GM18508 (cell line): ENCODE measurements around the gene ACAT2.
"Not testable (repeated sequence)": the region's sequence is repeated elsewhere in the genome, so short reads cannot be mapped to it uniquely, and the experiment has no call there.

ENCODE experiments used
- ATAC-seq: cut with Tn5 transposase; IDR thresholded peaks from one replicate; pipeline ENCODE4 v1.9.1; 2021; ENCODE audit warnings: moderate number of reproducible peaks; ENCODE audit not compliant: insufficient read depth, unreplicated experiment

Gene ACAT2

DNA sequence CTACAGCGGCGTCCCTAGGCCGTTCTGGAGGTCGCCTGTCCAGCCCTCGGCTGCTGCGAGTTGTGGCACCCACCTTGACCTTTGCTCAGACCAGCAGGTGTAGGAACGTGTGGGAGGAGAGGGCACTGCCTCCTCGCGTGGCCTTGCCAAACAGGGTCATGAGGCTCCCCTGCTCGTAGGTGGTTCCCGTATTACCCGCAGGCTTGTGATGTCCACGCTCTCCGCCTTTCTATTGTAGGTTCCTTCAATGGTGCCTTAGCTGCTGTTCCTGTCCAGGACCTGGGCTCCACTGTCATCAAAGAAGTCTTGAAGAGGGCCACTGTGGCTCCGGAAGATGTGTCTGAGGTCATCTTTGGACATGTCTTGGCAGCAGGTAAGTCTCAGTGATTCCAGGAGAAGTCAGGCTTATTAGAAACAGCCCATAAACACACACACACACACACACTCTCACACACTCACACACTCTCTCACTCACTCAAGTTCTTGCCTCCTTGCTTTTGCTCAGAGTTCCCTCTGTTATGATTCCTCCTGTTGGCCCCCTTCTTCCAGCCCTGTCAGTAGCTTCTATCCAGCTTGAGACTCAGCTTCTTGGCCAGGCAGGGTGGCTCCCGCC lies 942 bp downstream of the ACAT2 start:
- ATAC-seq: no peak

DNA sequence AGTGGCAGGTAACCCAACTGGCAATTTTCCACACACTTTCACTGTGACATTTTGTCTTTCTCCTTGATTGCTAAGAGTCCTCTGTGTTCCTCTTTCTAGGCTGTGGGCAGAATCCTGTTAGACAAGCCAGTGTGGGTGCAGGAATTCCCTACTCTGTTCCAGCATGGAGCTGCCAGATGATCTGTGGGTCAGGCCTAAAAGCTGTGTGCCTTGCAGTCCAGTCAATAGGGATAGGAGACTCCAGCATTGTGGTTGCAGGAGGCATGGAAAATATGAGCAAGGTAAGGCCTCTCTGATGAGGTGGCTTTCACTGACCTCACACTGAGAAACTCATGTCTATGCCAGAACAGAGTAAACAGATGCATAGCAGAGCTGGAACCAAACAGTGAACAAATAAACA lies 5.1 kb downstream of the ACAT2 start:
- ATAC-seq: no peak

DNA sequence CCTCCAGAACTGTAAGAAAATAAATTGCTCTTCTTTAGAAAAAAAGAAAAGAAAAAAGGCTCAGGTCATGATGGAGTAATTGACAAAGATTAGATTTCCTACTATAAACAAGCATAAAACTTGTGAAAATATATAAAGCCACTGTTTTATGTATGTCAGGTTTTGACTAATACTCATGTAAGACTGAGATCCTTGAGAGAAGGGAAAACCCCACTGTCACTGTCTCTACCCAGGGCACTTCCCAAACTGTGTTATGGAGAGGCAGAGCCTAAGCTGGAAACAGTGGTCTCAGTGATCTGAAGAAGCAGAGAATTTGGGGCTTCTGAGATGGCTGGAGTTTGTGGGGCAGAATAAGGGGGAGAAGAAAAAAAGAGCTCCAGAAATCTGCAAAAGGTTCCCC lies 7.6 kb downstream of the ACAT2 start:
- ATAC-seq: no peak

DNA sequence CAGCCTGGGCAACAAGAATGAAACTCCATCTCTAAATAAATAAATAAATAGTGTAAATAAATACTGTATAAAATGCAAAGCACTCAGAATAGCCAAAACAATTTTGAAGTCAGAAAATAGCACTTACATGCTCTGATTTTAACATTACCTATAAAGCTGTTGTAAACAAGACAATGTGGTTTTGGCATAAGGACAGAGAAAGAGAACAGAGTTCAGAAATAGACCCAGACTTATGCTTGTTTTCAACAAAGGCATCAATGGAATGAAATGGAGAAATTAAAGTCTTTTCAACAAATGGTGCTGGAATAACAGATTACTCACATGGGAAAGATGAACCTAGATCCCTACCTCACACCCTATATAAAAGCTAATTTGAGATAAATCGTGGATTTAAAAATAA lies 10.4 kb downstream of the ACAT2 start:
- ATAC-seq: no peak

DNA sequence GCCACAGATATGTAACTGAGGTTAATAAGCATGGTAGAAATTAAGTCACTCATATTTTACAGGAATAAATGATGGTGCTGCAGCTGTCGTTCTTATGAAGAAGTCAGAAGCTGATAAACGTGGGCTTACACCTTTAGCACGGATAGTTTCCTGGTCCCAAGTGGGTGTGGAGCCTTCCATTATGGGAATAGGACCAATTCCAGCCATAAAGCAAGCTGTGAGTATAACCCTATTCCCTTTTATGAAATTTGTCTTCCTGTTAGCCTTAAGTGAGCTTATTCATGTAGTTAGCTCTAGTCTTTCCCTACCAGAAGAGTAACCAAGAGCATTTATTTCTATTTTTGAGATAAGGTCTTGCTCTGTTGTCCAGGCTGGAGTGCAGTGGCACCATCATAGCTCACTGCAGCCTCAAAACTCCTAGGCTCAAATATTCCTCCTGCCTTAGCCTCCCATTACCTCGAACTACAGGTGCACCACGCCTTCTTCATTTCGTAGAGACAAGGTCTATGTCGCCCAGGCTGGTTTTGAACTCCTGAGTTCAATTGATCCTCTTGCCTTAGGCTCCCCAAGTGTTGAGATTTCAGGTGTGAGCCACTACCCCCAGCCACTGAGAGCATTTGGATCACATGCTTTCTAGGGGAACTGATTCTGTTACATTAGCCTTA lies 15.5 kb downstream of the ACAT2 start:
- no peak for ATAC-seq

DNA sequence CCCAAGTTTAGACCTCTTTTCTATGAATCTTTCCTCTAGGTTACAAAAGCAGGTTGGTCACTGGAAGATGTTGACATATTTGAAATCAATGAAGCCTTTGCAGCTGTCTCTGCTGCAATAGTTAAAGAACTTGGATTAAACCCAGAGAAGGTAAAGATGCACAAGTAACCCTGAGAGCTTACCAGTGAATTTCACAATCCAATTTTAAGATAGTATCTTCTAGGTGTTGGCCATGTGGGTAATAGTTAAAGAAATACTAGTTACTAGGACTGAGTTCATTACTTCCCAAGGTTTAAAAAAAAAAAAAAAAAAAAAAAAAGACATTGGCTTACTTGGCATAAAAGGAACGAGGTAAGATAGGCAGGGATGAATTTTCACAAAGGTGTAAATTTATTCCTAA lies 16.3 kb downstream of the ACAT2 start:
- no peak for ATAC-seq

DNA sequence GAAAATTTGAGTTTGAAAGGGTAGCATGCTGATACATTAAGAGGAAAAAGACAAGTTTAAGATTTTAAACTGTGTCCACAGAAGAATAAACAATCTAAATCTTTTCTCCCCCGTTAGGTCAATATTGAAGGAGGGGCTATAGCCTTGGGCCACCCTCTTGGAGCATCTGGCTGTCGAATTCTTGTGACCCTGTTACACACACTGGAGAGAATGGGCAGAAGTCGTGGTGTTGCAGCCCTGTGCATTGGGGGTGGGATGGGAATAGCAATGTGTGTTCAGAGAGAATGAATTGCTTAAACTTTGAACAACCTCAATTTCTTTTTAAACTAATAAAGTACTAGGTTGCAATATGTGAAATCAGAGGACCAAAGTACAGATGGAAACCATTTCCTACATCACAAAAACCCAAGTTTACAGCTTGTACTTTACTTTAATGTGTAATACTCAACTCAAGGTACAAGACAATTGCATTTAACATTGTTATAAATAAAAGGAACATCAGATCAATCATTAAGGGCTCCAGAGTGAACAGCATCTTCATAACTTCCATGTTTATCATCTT lies 16.8 kb downstream of the ACAT2 start:
- ATAC-seq: no peak

DNA sequence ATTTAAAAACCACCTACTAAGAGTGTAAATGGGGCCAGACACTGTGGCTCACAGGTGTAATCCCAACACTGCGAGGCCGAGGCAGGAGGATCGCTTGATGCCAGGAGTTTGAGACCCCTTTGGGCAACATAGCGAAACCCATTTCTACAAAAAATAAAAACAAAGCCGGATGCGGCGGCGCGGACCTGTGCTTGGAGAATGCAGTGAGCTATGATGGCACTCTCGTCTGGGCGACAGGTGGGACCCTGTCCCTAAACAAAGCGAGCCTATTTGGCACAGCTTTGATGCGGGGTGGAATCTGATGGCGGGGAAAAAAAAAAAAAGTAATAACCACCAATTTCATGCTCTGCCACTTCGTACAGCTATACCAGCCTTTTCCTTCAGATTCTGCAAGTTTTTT lies 26.4 kb downstream of the ACAT2 start:
- no peak for ATAC-seq

DNA sequence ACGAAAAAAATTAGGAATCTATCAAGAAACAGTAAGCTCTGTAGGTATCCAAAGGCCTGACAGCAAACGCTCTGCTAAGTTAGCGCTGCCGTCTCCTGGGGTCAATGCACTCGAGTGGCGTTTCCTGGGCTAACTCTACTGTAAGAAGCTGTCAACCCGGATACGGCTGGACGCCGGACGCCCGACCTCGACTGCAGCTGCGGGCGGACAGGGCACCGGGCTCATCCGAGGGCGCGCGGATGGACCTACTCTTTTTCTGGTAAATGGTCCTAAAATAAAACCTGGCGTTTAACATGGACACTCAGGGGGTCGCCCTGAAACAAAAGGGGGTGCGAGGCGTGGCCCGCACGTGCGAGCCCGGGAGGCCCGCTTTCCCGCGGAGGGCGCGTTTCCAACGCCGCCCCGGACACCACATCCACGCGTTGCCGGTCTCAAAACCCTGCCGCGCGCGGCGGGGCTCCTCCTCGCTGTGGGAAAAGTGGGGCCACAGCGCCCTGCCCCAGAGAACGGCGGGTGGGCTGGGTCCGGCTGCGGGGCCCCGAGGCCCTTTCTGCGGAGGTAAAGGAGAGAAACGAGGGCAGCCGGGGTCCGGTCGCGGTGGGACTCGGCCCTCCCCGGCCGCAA lies 27.0 kb downstream of the ACAT2 start:
- ATAC-seq: no peak

DNA sequence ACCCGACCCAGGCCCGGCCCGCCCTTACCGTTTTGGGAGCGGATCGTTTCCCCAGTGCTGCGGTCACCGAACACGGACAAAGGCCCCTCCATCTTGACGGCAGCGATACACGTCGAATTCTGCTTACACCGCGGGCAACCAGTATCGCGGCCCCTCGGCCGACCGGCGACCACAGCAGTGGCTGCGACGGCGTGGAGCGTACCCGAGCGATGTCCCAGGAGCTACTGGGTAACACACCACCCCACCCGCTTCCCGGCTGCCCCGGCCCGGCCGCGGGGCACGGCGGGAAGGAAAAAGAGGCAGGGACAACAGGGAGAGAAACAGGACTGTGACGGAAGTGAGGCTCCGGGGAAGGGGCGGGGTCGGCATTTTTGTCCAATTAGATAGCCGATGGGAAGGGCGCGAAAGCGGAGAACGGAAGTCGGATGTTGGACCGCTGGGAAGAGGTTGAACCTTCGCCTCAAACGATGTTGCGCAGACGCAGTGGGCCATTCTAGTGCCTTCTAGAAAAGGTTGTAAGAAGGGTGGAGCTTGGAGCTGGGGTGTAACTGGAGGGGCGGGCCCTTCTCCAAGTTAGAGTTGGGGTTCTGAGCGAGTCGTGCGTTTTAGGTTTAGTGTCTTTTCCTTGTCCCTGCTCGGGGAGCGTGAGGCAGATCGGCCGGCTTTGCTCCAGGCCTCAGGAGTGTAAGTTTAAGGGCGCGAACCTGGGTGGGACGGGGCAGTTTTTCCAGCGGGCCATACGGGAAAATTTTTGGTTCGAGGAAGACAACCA lies 27.7 kb downstream of the ACAT2 start, which contains the start of gene TCP1:
TSS of gene TCP1 (minus strand) at position 226 of the 772 bp plus-strand sequence. CDS start at position 92, 134 bp downstream.
- ATAC-seq: peak; percentile 63

DNA sequence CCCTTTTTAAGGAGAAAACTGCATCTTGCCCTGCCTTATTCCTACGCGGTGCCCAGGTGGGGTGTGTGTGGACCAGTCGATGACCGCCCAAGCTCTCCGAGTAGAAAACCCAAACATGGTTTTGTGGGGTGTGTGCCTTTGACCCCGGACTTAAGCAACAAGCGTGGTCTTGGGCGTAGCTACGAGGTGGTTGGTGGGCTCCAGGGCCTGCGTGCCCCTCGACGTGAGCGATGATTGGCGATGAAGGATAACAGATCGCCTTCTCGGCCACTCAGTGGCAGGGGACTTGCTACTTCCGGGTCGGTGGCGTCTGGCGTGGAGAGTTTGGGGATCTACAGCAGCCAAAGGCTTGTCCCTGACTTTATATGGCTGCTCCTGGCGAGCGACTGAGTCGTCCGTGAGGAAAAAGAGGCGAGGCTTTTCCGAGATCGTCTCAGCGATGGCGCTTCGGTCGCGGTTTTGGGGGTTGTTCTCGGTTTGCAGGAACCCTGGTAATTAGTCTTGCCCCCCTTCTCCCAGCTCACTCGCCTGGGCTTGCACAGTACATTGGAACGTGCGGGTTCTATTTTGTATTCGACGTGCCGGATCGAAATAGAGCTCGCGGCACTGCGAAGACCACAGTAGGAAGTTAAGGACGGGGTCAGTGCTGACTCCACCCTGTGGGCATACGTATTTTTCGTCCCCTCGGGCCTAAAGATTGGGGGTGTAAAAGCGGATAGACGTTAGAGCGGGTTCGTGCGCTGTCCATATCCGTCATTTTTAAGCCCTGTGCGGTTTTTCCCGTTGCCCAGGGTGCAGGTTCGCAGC lies 28.5 kb downstream of the ACAT2 start, which contains the start of gene MRPL18:
TSS of gene MRPL18 (plus strand) at position 319 of the 807 bp plus-strand sequence. CDS start at position 440, 121 bp downstream.
- peak; percentile 73 for ATAC-seq

DNA sequence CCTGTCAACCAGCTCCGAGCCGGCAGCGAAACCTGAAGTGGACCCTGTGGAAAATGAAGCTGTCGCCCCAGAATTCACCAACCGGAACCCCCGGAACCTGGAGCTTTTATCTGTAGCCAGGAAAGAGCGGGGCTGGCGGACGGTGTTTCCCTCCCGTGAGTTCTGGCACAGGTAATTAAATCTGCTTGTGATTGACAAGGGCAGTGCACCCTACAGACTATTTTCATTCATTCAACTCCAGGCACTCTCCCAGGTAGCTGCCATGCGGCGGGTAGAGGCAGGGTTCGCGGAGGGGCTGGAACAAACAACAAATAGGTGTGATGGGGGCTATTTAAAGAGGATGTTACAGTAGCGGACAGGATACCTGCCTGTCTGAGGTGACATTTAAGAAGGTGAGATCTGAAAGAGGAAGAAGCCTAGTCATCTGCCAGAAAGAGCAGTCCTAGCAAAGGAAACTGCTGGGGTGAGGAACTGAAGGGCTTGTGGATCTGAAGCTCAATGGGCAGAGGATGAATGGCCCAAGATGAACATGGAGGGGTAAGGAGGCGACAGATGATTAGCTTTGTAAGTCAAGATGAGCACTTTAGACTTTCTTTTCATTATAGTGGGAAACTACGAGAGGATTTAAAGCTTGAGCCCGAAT lies 29.2 kb downstream of the ACAT2 start:
- ATAC-seq: no peak

DNA sequence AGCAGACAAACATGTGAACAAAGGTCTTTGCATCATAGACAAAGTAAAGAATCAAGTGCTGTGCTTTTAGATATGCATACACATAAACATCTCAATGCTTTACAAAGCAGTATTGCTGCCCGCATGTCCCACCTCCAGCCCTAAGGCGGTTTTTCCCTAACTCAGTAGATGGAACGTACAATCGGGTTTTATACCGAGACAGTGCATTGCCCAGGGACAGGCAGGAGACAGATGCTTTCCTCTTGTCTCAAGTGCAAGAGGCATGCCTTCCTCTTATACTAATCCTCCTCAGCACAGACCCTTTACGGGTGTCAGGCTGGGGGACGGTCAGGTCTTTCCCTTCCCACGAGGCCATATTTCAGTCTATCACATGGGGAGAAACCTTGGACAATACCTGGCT lies 33.1 kb downstream of the ACAT2 start:
- ATAC-seq: not testable (repeated sequence)

DNA sequence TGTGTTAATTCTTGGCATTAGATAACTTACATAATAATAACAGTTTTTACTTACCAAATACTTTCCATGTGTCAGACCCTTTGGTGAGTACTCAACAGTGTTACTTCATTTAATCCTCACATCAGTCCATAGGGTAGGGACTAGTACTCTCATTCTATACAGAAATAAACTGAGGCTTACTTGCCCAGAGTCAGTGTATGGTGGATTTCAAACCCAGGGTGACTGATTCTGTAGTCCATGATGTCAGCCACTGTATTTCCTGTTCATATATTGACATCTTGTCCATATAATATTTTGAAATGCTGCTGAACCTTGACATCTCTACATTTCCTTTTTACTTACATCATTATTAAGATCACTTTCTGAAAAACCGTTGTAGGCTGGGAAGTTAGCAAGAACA lies 35.7 kb downstream of the ACAT2 start:
- ATAC-seq: no peak

DNA sequence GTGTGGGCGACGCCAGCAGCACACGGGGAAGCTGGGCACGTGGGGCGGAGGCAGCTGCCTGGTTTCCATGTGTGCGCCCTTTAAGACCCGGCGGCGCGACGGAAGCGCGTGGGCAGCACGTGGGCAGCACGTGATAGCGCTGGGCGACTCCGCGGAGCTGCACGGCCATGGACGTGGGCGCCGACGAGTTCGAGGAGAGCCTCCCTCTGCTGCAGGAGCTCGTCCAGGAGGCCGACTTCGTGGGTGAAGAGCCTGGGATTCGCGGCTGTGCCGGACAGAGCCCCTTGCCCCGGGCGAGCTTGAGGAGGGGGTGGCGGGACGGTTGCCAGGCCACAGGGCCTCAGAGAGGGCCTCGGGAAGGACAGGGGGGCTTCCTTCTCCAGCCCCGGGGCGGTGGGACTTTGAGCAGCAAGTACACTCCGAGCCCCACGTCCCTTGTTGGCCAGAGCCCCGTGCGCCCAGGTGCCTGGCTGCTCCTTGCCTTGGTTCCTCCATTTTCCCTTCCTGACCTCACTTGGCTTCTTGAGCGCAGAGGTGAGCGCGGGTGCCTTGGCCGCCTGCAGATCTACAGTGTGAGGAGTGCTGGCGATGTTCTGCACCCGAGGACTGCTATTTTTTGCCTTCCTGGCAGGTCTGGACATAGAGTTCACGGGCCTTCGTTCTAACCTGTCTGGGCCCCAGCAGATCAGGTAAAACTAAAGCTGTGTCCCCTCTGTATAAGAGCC lies 38.5 kb downstream of the ACAT2 start, which contains the start of gene PNLDC1:
TSS of gene PNLDC1 (plus strand) at position 136 of the 725 bp plus-strand sequence. CDS start at position 168, 32 bp downstream.
- no peak for ATAC-seq

DNA sequence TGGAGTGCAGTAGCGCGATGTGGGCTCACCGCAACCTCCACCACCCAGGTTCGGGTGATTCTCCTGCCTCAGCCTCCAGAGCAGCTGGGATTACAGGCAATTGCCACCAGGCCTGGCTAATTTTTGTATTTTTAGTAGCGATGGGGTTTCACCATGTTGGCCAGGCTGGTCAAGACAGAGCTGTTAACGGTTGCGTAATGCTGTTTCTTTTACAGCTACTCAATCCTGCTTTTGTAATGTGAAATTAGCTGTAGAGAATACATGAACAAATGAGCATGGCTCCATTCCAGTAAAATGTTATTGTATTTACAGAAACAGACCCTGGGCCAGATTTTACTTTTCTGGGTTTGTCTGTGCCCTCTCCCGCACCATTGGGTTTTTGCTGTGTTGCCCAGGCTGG lies 40.1 kb downstream of the ACAT2 start:
- ATAC-seq: no peak

DNA sequence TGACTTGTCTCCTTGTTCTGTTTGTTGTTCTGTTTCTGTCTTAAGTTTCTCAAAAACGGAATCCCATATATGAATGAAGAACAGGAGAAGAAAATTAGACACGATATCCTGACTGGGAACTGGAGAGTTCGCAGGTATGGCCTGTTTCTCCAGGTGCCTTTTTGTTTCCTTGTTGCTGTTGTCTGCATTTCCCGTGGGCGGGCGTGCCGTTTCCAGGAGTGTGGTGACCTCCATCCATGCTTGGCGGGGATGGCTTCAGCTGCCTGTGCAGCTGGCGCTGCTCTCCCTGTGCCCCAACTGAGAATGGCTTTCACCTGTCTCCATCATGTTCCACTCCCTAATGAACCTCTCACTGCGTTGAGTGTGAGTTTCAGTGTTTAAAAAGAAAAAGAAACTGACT lies 42.7 kb downstream of the ACAT2 start:
- no peak for ATAC-seq

DNA sequence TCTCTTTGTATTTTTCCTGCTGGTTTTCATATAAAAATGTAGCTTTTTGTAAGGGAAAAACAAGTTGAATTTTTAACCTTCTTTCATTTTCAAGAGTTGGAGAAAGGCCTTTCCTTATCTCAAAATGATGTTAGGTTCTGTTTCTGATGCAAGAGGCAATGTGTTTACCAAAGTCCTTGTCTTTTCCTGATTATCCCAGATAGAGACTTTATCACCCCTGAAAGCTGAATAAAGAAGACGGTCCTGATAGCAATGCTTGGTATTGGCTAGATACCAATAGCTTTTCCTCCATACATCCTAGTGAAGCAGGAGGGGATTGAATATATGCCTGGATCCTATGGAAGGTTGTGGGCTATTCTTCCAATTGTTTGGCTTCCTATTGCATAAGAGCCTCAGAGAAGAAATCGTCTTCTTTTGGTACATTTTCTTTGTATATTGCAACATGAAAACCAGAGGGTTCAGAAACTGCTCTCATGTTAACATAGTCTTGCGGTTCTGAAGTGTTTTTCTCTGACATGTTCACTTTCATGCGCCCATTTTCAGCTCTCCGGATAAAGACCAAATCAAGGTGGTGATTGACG lies 43.7 kb downstream of the ACAT2 start:
- ATAC-seq: no peak
